GM18517 (cell line): ENCODE data around the gene CLEC7A.
A peak's percentile ranks its signal among the peaks of the same experiment; 100 is the strongest.

Source experiments
- ATAC-seq: cut with Tn5 transposase; IDR thresholded peaks from one replicate; pipeline ENCODE4 v1.9.1; 2021; ENCODE audit warnings: mild to moderate bottlenecking, moderate library complexity; ENCODE audit not compliant: unreplicated experiment

The CLEC7A gene

DNA sequence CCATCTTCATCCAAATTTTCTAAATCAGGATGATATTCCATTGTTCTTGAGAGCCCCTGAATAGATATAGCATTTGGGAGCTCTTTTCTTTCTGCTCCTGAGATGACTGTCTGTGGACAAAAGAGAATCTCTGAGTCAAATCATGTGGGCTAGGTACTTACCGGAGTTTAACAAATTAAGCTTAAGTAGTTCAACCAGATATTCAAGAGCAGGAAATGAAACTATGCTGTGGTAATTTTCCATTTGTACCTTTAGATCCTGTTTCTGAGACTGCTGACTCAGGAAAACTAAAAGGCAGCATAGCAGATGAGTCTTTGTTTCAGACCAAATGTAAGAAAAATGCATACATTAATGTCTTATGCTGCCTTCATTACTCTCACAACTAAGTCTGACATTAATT lies at the start of gene CLEC7A:
Gene CLEC7A, minus strand, starts transcription at position 158 of the 400 bp plus-strand sequence. Its CDS starts 117 bp downstream, at position 41.
- peak; percentile 93 for ATAC-seq

DNA sequence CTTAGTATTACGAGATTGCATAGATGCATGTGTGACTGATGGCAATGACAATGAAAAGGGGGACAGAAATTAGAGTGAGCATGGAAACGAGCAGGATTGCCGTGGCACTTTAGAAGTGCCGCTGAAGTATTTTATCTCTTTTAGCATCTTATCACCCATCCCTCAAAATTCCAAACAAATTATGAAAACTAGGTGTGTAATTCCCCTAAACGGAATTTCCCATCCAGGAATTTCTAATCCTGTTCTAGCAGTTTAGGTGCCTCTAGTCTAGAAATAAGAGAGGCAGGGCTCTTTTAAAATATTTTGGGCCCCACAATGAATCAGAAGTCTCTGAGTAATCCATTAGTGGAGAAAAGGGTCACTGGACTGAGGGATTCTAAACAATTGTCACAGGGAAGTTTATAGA lies 49.8 kb upstream of the CLEC7A start:
- ATAC-seq, result no peak

DNA sequence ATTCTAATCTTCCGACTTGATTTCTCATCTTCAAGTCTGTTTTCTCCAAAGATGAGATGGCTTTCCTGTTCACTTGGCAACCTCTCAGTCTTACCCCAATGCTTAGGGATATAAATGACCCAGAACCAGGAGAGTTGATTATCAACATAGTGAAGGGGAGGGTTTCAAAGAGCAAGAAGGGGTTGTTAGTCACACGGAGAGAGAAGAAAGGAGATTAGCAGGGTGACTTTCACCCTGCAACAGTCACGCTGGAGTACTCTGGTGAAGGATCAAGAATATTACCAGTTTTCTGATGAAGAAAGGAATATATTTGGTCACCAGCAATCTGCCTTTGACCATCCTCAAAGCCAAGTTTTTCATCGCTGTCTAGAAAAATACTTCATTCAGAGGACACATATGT lies 48.8 kb upstream of the CLEC7A start, which contains the start of gene TMEM52B:
Gene TMEM52B, plus strand, starts transcription at position 212 of the 400 bp plus-strand sequence. CDS start 543 bp downstream, outside the sequence.
- ATAC-seq, result no peak

DNA sequence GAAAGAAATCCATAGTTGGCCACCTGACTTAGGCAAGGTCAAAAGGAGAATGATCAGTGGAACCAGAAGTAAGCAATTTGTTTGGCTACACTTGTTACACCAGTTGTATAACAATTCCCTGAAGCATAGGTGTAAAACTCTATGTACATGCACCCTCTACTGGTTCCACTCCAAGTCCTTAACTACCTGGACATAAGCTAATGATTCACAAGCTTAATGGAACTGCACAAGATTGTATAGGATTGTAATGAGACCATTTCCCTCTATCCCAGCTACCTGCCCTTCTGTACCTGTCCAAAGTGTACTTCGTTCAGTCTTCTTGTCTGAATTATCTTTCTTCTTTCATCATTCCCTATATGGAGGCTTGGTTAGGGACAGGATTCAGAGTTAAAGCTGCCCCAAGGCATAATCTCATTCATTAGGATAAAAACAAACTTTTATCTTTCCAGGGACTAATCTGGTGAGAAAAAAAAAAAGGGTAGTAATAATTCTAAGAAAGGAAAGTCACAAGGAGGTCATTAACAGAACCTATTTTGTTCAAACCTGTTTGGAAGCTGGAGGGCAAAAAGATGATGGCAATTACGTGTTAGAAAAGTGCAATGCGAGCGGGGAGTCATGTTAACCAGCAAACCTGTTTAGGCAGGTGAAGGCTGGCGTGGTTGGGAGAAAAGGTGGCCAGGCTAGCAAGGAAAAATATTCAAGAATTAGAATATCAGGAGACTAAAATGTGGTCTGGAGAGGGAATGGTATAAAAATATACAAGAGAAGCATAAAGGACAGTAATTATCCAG lies 46.0 kb upstream of the CLEC7A start:
- ATAC-seq, result no peak

DNA sequence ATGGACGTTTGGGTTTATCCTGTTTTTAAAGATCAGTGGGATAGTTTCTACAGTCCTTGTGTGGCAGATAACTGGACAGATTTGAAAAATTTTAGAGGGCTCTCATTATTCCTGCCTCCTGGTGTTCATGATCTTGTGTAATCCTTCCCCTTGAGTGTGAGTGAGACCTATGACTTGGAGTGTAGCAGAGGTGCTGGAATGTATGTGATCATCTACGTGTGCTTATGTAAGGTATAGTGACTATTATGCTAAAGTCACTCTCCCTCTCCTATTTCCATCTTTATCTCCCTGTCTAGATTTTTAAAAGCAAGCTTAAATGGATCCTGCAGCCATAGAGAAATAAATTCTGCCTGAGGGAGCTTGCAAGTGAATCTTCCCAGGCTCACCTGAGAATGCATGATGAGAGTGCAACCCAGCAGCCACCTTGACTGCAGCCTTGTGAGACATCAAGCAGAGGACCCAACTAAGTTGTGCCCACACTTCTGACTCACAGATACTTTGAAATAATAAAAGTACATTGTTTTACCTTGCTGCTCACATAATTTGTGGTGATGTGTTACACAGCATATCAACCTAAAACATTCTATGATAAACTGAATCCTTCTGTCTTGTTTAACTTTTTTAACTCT lies 45.1 kb upstream of the CLEC7A start:
- no peak for ATAC-seq

DNA sequence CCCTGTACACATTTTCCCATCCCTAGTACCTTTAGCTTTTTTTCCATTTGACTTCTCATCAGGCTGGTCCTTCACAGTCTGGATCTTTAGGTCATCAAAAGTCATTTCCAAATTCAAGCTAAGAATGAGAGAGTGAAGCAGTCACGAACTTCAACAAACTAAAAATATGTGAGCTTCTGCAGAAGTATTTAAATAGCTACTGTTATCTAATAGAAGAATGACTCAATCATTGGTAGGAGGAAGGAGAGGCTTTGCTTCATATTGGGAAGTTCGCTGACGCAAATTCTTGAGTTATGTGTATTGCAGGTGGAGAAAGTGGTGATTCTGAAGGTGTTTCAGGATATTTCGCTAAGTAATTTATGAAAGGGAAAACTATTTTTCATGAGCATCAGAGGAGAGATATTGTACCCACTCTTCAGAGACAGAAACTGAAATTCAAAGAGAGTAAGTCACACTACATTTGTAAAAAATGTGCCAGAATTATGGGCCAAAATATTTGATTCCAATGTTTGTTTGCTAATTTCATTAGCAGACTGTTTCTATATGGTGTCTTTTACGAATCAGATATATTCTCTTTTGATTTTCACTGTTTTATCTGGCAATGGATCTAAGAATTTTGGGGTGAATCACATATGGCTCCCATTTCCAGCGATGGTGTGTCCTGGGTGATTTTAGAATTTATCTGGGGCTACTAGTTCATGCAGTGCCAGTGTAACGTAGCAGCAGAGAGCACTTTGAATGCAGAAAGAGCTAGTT lies 42.2 kb upstream of the CLEC7A start, which contains the start of gene OLR1:
Gene OLR1, minus strand, starts transcription at position 160 of the 756 bp plus-strand sequence. Its CDS starts 55 bp downstream, at position 105.
- ATAC-seq, result no peak

DNA sequence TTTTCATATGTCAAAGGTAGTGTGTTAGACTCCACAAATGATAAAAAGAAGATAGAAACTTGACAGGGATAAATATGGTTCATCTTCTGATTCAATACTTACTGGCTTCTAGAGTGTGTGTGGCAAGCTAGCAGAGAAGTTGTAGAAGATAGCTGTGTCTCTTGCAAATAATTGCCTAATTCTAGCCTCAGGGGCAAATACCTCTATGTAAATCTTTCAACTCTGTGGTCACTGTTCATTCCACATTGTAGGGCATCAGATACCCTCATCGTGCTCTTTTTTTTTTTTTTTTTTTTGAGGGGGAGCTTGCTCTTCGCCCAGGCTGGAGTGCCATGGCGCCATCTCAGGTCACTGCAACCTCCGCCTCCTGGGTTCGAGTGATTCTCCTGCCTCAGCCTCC lies 40.2 kb upstream of the CLEC7A start:
- no peak for ATAC-seq

DNA sequence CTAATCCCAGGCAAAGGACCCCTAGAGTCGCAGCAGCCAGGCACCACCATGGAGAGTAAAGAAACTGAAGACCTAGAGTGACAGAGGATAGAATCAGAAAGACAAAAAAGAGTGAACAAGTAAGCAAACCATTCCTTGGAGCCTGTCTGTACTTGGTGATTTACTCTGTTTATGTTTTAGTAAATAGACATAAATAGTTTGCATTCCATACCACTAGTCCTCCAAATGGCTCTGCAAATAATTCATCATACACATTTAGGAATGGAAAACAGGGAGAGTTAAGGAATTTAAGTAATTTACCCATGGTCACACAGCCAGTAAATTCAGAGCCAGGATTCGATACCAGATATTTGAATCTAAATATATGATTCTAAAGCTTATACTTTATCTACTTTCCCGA lies 39.1 kb upstream of the CLEC7A start:
- no peak for ATAC-seq

DNA sequence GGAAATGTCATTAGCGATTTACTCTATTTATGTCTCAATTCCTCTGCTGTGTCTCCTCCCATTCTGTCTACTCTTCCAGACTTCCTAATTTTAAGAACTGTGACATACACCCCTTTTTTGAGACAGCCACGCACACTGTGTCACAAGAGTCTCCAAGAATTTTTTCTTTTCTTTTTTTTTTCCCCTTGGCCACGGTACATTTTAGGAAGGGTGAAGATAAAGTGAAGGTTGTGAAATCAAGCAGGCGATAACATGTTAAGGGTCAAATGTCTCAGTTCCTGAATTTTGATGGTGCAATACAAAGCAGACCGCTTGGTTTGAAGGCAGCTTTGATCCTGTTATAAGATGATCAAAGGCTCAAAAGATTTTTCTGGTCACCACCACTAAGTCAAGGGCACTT lies 37.6 kb upstream of the CLEC7A start:
- ATAC-seq, result no peak

DNA sequence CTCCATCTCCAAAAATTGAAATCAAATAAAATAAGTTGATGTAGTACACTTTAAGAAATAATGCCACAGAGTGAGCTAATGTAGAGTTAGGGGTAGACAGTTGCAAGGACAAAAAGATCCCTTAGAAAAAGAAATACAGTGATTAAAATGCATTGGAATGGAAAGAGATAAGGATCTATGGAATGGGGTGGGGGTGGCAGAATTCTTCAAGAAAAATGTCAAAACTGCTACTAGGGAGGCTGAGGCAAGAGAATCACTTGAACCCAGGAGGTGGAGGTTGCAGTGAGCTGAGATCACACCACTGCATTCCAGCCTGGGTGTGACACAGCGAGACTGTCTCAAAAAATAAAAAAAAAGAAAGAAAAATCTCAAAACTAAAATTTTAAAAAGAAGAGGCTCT lies 35.4 kb upstream of the CLEC7A start:
- ATAC-seq, result no peak

DNA sequence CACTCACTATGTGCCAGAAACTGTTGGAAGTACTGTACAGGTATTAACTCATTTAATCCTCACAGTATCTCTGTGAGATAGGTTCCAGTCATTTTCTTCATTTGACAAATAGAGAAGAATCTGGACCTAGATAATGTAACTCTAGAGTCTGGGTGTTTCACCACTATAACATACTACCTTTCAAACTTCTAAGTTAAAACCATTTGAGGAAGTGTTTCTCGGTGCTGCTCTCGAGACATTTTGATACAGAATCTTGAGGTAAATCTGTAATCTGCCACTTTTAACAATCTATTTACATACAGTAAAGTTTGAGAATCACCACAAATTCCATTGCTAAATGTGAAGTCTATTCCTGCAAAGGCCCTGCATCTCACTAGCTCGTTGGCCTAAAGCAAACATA lies 33.1 kb upstream of the CLEC7A start:
- no peak for ATAC-seq

DNA sequence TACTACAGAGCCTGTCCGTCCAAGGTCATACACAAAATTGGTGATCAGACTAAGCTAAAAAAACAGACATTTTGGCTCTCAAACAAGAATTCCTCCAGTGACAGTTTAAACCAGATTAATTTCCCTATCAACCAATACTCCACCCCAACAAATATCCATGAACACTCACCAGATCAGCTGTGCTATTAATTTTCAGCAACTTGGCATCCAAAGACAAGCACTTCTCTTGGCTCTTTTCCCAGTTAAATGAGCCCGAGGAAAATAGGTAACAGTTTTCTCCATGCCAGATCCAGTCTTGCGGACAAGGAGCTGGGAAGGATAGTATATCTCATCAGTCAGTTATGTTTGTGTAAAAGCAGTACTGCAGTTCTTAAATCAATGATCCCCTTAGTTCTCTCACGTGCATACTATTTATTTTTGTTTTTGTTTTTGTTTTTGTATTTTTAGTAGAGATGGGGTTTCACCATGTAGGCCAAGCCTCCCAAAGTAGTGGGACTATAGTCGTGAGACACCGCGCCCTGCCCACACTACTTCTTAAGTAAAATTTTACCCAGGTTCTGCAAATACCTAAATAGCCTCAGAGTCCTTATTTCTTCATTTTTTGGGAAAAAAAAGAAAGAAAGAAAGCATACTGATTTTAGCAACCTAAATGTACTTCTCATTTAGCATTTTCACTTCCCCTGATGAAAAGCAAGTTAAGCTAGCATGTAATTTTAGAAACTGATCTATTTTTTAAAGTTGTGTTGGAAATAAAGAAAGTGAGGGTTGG lies 30.8 kb upstream of the CLEC7A start:
- no peak for ATAC-seq

DNA sequence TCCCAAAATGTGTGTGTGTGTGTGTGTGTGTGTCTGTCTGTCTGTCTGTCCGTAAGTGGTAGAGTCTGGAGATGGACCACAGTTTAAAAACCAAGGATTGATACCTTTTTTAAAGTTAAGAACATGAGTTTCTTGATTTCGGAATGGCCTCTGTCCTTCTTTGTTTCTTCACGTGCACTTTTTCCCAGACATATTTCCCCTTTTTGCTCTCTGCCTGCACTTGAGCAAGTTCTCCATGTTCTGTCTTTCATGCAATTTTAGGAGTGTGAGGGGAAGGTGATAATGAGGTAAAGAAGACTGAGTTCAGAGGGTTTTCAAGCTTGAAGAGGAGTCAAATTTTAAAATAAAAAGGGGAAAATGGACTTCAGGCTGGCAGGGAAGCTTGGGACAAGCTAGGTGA lies 29.3 kb upstream of the CLEC7A start:
- ATAC-seq, result no peak

DNA sequence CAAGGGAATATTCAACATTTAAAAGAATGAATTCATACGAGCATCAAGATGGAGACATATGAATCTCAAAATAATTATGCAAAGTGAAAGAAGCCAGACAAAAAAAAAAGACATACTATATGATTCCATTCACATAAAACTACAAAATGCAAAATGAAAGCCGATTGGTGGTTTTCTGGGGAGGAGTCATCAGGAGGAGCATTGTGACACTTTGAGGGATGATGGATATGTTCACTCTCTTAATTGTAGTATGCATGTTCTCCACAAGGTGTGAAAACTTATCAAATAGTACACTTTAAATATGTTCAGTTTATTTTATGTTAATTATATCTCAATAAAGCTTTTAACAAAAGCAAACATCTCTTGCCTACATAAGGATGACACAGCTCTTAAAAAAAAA lies 28.4 kb upstream of the CLEC7A start:
- ATAC-seq, result no peak

DNA sequence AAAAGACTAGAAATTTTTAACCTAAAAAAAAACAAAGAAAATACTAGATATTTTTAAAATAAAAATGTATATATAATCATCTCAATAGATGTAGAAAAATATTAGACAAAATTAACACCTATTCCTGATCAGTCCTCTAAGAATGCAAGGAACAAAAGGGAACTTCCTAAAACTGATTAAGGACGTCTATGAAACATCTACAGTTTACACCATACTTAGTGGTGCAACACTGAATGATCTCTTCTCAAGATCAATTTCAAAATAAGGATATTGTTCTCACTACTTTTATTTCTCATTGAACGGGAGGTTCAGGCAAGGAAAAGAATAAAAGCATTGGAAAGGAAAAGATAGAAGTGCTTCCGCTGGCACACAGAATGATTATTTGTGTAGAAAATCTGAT lies 26.0 kb upstream of the CLEC7A start:
- no peak for ATAC-seq

DNA sequence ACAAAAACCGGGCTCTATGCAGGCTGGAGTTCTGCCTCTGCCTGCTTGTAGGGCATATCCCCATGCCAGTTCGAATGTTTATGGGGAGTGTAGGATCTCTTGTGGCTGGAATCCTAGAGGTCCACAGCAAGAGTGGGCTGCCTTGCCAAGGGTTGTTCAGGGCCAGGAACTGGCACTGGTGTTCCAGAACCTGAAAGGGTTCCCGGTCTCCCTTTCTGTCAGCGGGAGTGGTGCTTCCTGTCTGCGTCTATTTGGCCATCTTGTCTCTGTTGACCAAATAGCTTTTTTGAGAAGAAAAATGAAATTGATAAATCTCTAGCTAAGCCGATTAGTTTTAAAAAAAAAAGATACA lies 24.1 kb upstream of the CLEC7A start:
- no peak for ATAC-seq

DNA sequence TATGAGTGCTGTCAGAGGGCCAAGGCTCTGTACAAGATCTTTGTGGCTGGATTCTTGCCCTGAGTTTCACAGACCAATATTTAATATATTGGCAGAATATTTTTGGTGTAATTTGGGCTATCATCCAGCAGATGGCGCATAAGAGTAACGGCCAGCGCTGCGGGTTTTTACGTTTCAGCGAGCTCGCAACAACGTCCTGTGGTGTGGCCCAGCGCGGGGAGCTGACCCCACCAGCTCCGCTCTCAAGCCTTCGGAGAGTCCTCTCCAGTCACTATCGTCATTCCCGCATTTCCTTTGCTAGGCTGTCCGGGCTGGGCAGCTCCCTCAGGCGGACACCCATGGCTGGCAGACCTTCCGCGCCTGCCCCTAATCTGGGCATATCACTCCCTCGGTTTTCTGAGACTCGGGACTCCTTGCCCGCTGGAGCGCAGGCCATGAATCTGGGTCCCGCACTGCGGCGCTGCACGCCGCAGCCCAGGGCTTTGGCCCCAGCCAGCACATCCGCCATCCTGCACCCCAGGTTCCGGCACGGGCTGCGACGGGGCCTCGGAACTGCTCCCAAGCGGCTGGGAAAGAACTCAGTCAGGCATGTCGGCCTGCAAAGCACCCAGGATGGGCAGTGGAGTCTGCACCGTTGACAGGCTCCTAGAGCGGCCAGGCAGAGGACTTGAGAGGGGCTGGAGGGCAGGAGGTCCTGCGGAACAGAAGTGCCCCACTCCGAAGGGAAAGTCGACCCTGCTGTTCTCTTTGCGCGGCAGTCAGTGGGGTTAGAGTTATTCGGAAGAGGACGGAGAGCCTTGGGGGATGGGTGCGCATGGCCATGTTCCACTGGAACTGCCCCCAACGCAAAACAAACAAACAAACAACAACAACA lies 23.5 kb upstream of the CLEC7A start:
- peak; percentile 74 for ATAC-seq

DNA sequence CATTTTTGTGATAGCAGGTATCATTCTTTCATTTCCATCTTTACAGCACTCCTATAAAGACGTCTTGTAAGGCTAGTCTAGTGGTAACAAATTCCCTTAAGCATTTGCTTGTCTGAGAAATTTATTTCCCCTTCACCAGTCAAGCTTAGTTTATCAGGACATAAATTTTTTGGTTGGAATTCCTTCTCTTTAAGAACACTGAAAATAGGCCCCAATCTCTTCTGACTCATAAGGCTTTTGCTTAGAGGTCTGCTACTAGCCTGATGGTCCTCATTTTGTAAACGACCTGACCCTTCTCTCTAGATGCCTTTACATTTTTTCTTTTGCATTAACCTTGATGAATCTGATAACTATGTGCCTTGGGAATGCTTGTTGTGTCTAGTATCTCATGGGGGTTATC lies 21.6 kb upstream of the CLEC7A start:
- no peak for ATAC-seq

DNA sequence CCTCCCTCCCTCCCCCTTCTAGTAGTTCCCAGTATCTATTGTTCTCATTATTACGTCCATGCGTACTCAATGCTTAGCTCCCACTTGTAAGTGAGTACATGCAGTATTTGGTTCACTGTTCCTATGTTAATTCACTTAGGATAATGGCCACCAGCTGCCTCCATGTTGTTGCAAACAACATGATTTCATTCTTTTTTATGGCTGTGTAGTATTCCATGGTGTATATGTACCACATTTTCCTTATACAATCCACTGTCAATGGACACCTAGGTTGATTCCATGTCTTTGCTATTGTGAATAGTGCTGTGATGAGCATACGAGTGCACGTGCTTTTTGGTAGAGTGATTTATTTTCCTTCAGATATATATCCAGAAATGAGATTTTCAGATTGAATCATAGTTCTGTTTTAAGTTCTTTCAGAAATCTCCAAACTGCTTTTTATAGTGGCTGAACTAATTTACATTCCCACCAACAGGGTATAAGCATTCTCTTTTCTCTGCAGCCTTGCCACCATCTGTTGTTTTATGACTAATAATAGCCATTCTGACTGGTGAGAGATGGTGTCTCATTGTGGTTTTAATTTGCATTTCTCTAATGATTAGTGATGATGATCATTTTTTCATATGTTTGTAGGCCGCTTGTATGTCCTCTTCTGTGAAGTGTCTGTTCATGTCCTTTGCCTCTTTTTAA lies 17.9 kb upstream of the CLEC7A start:
- peak; percentile 93 for ATAC-seq
